ENCODE measurements around the gene KREMEN1. TPM values are rescaled to one million over a fixed set of nuclear protein-coding genes. Genes with fewer than 3 reads are reported as not detected.

Gene KREMEN1
- total RNA-seq, 1 experiment from 2014 or later = 2.7 TPM

- Histone ChIP-seq H3K9me2 (replicated peaks; ENCODE audit: low read length) (no peaks in the 10 kb centered on the region), H3K4me1 (ENCODE audit: insufficient read depth, low read length) (peaks cover 6% of the 10 kb centered on the region; the same call in 1 of the 2 replicates), H3K27ac (ENCODE audit: low read length) (no peak overlapping the region), H2AFZ (ENCODE audit: low read length) (no peak overlapping the region), H3K9ac (ENCODE audit: low read length) (no peak overlapping the region), H3K4me3 (ENCODE audit: low read length) (no peak overlapping the region), H4K20me1 (ENCODE audit: low read length) (no peaks in the 10 kb centered on the region), H3K9me3 (ENCODE audit: low read length) (no peaks in the 10 kb centered on the region), H3K27me3 (ENCODE audit: low read length) (no peaks in the 10 kb centered on the region), H3K4me2 (ENCODE audit: low read length) (no peak overlapping the region), H3K36me3 (ENCODE audit: low read depth, low read length) (no peaks in the 10 kb centered on the region), H3F3A (ENCODE audit: low read length, unreplicated experiment) (no peaks in the 10 kb centered on the region), H3K79me2 (ENCODE audit: low read length) (no peaks in the 10 kb centered on the region)
- DNase-seq = no peak
- CTCF ChIA-PET = no interaction called here
- POLR2A ChIA-PET (ENCODE audit: unreplicated experiment) = no interaction called here
- BruUV-seq (replicated peaks) = no TSS peak
- intact Hi-C loops (cut with micrococcal nuclease) = no loop called here
- no peak for TF ChIP-seq EZH2 (IDR thresholded peaks at IDR 0.05; ENCODE audit: low read length, unreplicated experiment)
- TF ChIP-seq CTCF (conservative IDR thresholded peaks at IDR 0.05; ENCODE audit: low read depth, low read length) = no peak
- TF ChIP-seq EZH2phosphoT487 (IDR thresholded peaks at IDR 0.05; ENCODE audit: borderline replicate concordance, low read length) = no peak
- ATAC-seq = no peak
These were observed 143.4 kb downstream of the KREMEN1 start for GRCh38 chr22:29216011-29216872.

GRCh38 chr22:29216873-29217666, 144.2 kb downstream of the KREMEN1 start:
- H3K4me2 ChIP-seq (ENCODE audit: low read length) = no peak overlapping the region
- ChIA-PET CTCF (no interaction called here), POLR2A (ENCODE audit: unreplicated experiment) (no interaction called here)
- ATAC-seq (no peak), DNase-seq (no peak)
- intact Hi-C loops (cut with micrococcal nuclease) = no loop called here
- TF ChIP-seq CTCF (conservative IDR thresholded peaks at IDR 0.05; ENCODE audit: low read depth, low read length) = no peak
- H3K9me3 ChIP-seq (ENCODE audit: low read length) = no peaks in the 10 kb centered on the region
- no TSS peak for BruUV-seq (replicated peaks)
- no peak overlapping the region for H2AFZ ChIP-seq (ENCODE audit: low read length)
- H3K36me3 ChIP-seq (ENCODE audit: low read depth, low read length) = no peaks in the 10 kb centered on the region
- peaks cover 6% of the 10 kb centered on the region; the same call in 1 of the 2 replicates for H3K4me1 ChIP-seq (ENCODE audit: insufficient read depth, low read length)
- no peaks in the 10 kb centered on the region for H3K79me2 ChIP-seq (ENCODE audit: low read length)
- no peak overlapping the region for H3K9ac ChIP-seq (ENCODE audit: low read length)
- no peaks in the 10 kb centered on the region for H3F3A ChIP-seq (ENCODE audit: low read length, unreplicated experiment)
- H3K4me3 ChIP-seq (ENCODE audit: low read length) = no peak overlapping the region
- H3K27me3 ChIP-seq (ENCODE audit: low read length) = no peaks in the 10 kb centered on the region
- H3K9me2 ChIP-seq (replicated peaks; ENCODE audit: low read length) = no peaks in the 10 kb centered on the region
- no peaks in the 10 kb centered on the region for H4K20me1 ChIP-seq (ENCODE audit: low read length)
- H3K27ac ChIP-seq (ENCODE audit: low read length) = no peak overlapping the region

Other genes starting within 250 kb of the KREMEN1 start
- 8.1 and 9.4 TPM in 2 replicates for gene ZNRF3, start 189.5 kb upstream of the KREMEN1 start, total RNA-seq (2014; rRNA removed)
- not detected in 2 replicates for gene C22orf31, start 11.2 kb upstream of the KREMEN1 start, total RNA-seq (2014; rRNA removed)
- gene EMID1, start 132.9 kb downstream of the KREMEN1 start, total RNA-seq (2014; rRNA removed) = 1.2 and 1.3 TPM in 2 replicates
- 23.7 and 33.1 TPM in 2 replicates for gene RHBDD3, start 194.9 kb downstream of the KREMEN1 start, total RNA-seq (2014; rRNA removed)
- gene EWSR1, start 195.2 kb downstream of the KREMEN1 start, total RNA-seq (2014; rRNA removed) = 288 and 321 TPM in 2 replicates
- gene GAS2L1, start 233.6 kb downstream of the KREMEN1 start, total RNA-seq (2014; rRNA removed) = 58.4 and 75.7 TPM in 2 replicates
- gene RASL10A, start 242.7 kb downstream of the KREMEN1 start, total RNA-seq (2014; rRNA removed) = 1.4 TPM in 1 of 2 replicates, not detected in the other

Data from PC-3 (cell line).